ENCODE measurements around the gene NUP214. TPM values are rescaled to one million over a fixed set of nuclear protein-coding genes. Genes with fewer than 3 reads are reported as not detected.

The NUP214 gene
- total and polyA plus RNA-seq, 8 donors = 43.8 to 58.4 (median 47.4) TPM

- no peak overlapping the region for H3K27ac ChIP-seq
- ATAC-seq = no peak
- peaks cover 6 to 10% of the 10 kb centered on the region in 2 donors for H3K4me1 ChIP-seq
- H3K36me3 ChIP-seq = no peaks in the 10 kb centered on the region
- no peak overlapping the region for H3K4me3 ChIP-seq
- no peak for TF ChIP-seq CTCF (IDR thresholded peaks at IDR 0.05)
- peaks cover 0 to 19% of the 10 kb centered on the region in 2 donors for H3K27me3 ChIP-seq
- no peak for DNase-seq
- intact Hi-C loops (cut with DNase I) = no loop called here
- no peaks in the 10 kb centered on the region for H3K9me3 ChIP-seq
Measured at GRCh38 chr9:131101207-131101964, 24.0 kb upstream of the NUP214 start.

- H3K36me3 ChIP-seq = no peaks in the 10 kb centered on the region
- no peak for ATAC-seq
- no peak overlapping the region for H3K27ac ChIP-seq
- H3K27me3 ChIP-seq = peaks cover 0 to 3% of the 10 kb centered on the region in 2 donors
- no peak for DNase-seq
- H3K9me3 ChIP-seq = no peaks in the 10 kb centered on the region
- no peak for TF ChIP-seq CTCF (IDR thresholded peaks at IDR 0.05)
- intact Hi-C loops (cut with DNase I) = no loop called here
- no peak overlapping the region for H3K4me3 ChIP-seq
- H3K4me1 ChIP-seq = no peaks in the 10 kb centered on the region
Measured at GRCh38 chr9:131103024-131103423, 22.4 kb upstream of the NUP214 start.

GRCh38 chr9:131103535-131103934 is 21.9 kb upstream of the NUP214 start:
- intact Hi-C loops (cut with DNase I) = no loop called here
- Histone ChIP-seq H3K4me3 (no peak overlapping the region), H3K36me3 (no peaks in the 10 kb centered on the region), H3K27me3 (no peaks in the 10 kb centered on the region), H3K27ac (no peak overlapping the region), H3K9me3 (no peaks in the 10 kb centered on the region), H3K4me1 (no peaks in the 10 kb centered on the region)
- TF ChIP-seq CTCF (IDR thresholded peaks at IDR 0.05) = no peak
- DNase-seq (no peak), ATAC-seq (no peak)

- DNase-seq = no peak
- Histone ChIP-seq H3K36me3 (no peaks in the 10 kb centered on the region), H3K27ac (no peak overlapping the region), H3K9me3 (no peaks in the 10 kb centered on the region), H3K4me1 (no peaks in the 10 kb centered on the region), H3K27me3 (no peaks in the 10 kb centered on the region), H3K4me3 (no peak overlapping the region)
- intact Hi-C loops (cut with DNase I) = no loop called here
- no peak for TF ChIP-seq CTCF (IDR thresholded peaks at IDR 0.05)
- no peak for ATAC-seq
Measured at GRCh38 chr9:131104016-131104740, 21.2 kb upstream of the NUP214 start.

GRCh38 chr9:131105952-131106351 is 19.4 kb upstream of the NUP214 start:
- no peaks in the 10 kb centered on the region for H3K36me3 ChIP-seq
- H3K27ac ChIP-seq = no peak overlapping the region
- TF ChIP-seq CTCF (IDR thresholded peaks at IDR 0.05) = no peak
- DNase-seq = no peak
- intact Hi-C loops (cut with DNase I) = no loop called here
- ATAC-seq = no peak
- H3K4me1 ChIP-seq = no peaks in the 10 kb centered on the region
- H3K9me3 ChIP-seq = no peaks in the 10 kb centered on the region
- no peak overlapping the region for H3K4me3 ChIP-seq
- no peaks in the 10 kb centered on the region for H3K27me3 ChIP-seq
